ENCODE results near the gene TBC1D21.

GRCh38 chr15:73851689-73852088 lies 21.7 kb upstream of the TBC1D21 start:
- TF ChIP-seq CTCF (conservative IDR thresholded peaks at IDR 0.05), result no peak
- no peak for TF ChIP-seq ZFX (IDR thresholded peaks at IDR 0.05)

Data from C4-2B (cell line).